Epithelial cell of esophagus (primary cell): ENCODE measurements around the gene SMAD4.

Source experiments
- DNase-seq: peaks from one replicate; pipeline ENCODE4 v3.0.0; 2010; ENCODE audit warnings: low read depth
- H3K4me3 ChIP-seq: 2 replicates; pipeline ENCODE4 v1.5.1; 2011; ENCODE audit warnings: mild to moderate bottlenecking, low read length, control low read depth
- TF ChIP-seq, protein P1 (sequence below): IDR thresholded peaks from 2 replicates; pipeline ENCODE4 v1.5.1; 2011; ENCODE audit warnings: low read depth, mild to moderate bottlenecking, low read length, control low read depth, inconsistent platforms; ENCODE audit not compliant: insufficient read depth; ENCODE audit errors: missing control alignments

SMAD4 gene

DNA sequence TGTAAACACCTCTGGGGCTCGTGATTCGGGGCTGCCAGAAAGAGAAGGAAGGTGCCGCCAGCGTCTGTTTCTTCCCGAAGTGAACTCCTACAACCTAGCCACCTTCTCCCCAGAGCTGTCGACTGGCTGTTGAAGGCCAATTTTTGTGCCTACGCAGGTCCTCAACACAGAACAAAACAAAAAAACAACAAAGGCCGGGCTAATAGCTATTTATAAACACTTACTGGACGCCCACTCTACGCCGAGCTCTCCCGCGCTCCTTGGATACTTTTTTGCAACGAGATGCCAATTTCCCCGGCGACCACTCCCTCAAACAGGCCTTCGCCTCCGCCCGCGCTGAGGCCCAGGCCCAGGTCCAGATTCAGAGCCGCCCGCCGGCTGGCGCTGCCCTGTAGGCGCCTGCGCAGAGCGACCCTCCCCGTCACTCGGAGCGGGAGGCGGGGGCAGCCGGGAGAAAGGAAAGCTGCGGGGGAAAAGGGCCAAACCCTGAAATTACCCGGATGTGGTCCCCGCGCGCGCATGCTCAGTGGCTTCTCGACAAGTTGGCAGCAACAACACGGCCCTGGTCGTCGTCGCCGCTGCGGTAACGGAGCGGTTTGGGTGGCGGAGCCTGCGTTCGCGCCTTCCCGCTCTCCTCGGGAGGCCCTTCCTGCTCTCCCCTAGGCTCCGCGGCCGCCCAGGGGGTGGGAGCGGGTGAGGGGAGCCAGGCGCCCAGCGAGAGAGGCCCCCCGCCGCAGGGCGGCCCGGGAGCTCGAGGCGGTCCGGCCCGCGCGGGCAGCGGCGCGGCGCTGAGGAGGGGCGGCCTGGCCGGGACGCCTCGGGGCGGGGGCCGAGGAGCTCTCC lies at the start of gene SMAD4:
Gene SMAD4 (plus strand): TSS at position 520 of the 843 bp plus-strand sequence. CDS start 16,834 bp downstream, outside the sequence.
- TF ChIP-seq, protein P1, sequence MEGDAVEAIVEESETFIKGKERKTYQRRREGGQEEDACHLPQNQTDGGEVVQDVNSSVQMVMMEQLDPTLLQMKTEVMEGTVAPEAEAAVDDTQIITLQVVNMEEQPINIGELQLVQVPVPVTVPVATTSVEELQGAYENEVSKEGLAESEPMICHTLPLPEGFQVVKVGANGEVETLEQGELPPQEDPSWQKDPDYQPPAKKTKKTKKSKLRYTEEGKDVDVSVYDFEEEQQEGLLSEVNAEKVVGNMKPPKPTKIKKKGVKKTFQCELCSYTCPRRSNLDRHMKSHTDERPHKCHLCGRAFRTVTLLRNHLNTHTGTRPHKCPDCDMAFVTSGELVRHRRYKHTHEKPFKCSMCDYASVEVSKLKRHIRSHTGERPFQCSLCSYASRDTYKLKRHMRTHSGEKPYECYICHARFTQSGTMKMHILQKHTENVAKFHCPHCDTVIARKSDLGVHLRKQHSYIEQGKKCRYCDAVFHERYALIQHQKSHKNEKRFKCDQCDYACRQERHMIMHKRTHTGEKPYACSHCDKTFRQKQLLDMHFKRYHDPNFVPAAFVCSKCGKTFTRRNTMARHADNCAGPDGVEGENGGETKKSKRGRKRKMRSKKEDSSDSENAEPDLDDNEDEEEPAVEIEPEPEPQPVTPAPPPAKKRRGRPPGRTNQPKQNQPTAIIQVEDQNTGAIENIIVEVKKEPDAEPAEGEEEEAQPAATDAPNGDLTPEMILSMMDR = no peak
- DNase-seq = peak; percentile 96
- H3K4me3 ChIP-seq = peak within 1 kb of the TSS; percentile 49

DNA sequence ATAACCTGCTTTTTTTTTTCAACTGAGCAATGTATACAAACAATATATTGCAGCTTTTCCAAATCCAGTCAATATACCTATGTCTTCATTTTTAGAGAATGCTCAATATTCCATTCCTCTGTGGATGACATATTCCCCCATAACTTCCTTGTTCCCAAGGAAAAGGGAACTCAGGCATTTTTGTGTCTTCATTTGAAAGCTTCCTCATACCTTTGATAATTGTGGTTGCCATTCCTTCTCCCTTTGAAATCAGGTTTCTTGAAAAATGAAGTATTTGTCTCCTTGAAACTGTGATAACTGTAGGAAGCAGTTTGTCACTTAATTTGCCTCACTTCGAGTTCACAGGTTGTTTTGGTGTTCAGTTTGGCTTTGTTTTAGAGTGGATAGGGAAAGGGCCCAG lies 48.6 kb upstream of the SMAD4 start:
- TF ChIP-seq, protein P1 = no peak
- peak; percentile 30 for DNase-seq
- no peak overlapping the region for H3K4me3 ChIP-seq

DNA sequence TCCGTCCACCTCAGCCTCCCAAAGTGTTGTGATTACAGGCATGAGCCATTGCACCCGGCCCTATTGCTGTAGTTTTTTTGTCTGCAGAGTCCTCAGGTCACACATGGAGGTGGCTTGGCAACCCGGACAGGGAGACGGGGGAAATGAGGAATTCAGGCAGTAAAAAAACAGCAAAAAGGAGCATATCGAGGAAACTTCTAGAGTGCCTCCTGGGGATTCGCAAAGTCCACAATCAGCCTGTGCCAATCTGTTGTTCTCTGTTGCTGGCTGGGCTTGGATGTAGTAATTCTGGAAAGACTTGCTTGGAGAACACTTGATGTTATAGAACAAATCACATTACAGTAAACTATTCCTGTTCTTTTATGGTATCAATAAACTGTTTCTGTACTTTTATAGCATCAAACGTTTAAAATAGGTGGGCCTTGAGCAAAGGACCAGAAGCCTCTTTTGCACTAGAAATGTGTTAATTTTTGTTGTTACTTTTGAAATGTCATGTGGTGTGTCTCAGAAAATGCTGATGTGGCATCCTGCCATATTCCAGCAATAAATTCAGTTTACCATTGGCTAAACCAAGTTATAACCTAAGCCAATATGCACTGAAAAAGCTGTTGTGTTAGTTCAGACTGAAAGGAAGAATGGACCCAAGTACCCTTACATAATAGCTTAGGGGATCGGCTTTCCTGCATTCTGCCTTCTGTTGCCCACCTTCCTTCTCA lies 47.8 kb upstream of the SMAD4 start:
- DNase-seq = peak; percentile 32
- no peak overlapping the region for H3K4me3 ChIP-seq
- TF ChIP-seq, protein P1 = no peak

DNA sequence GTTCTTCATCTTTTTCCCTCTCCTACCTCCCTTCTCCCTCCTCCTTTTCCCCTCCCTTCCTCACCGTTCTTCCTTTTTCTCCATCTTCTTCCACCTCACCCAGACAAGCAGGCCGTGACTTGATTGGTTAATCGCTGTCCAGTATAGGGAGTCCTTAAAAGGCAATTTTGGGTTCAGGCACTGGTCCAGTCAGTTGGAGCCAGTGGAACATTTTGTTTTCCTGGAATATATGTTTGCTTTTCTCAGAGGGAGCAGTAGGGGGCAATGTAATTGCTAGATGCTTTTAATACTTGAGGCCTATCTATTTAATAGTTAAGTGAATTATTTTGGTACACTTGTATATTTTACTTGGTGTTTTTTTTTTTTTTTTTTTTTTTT lies 47.2 kb upstream of the SMAD4 start:
- TF ChIP-seq, protein P1 = no peak
- DNase-seq = no peak
- H3K4me3 ChIP-seq = no peak overlapping the region

DNA sequence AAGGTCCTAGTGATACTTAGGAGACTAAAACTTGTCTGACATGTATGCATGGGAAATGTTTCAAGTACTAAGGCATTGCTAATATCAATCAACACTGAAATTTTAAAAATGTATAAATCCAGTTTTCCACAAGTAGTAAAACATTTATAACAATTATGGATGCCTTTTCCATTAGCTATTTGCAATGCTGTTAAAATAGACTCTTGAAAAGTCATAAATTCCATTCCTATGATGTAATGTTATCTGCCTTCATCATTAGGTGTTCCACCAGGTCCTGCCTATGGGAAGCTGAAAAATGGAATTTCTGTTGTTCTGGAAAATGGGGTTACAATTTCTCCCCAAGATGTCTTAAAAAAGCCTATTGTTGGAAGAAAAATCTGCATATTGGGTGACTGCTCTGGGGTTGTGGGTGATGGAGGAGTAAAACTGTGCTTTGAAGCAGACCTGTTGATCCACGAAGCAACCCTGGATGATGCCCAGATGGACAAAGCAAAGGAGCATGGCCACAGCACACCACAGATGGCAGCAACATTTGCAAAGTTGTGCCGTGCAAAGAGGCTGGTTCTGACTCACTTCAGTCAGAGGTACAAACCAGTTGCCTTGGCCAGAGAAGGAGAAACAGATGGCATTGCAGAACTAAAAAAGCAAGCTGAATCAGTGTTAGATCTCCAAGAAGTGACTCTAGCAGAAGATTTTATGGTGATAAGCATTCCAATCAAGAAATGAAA lies 43.5 kb upstream of the SMAD4 start:
- DNase-seq = peak; percentile 20
- TF ChIP-seq, protein P1 = no peak
- no peak overlapping the region for H3K4me3 ChIP-seq

DNA sequence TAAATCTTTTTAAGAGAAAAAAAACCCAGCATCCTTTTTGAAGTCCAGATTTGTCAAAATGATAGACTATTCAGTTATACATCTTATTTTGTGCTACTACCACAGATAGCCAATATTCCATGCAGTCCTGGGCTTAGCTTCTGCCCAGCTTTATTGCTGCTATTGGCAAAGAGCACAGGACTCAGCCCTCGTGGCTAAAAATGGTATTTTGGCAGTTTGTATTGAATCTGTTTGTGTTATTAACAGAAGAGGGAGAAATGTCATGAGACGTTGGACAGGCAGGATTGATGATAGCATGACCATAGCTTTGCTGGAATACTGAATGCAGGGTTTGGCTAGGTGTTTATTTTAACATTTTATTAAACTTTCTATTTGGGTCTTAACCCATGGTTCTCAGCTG lies 42.8 kb upstream of the SMAD4 start:
- TF ChIP-seq, protein P1 = no peak
- no peak for DNase-seq
- no peak overlapping the region for H3K4me3 ChIP-seq
